Endodermal cell (in vitro differentiated cells): ENCODE results near the gene RASL10A. TPM values are rescaled to one million over a fixed set of nuclear protein-coding genes. Genes with fewer than 3 reads are reported as not detected.
A peak's percentile ranks its signal among the peaks of the same experiment; 100 is the strongest.

ENCODE experiments used
- DNase-seq: peaks from one replicate; pipeline ENCODE4 v3.0.0-alpha.2; 2017
- H3K27ac ChIP-seq: 2 replicates; pipeline ENCODE4 v1.5.1; 2013; ENCODE audit warnings: mild to moderate bottlenecking, low read depth, low read length, moderate library complexity
- H3K27me3 ChIP-seq: 2 replicates; pipeline ENCODE4 v1.6.1; 2013; ENCODE audit warnings: mild to moderate bottlenecking, low read length, moderate library complexity; ENCODE audit not compliant: insufficient read depth, control insufficient read depth, poor library complexity, severe bottlenecking
- H3K36me3 ChIP-seq: 2 replicates; pipeline ENCODE4 v1.7.0; 2013; ENCODE audit warnings: mild to moderate bottlenecking, low read length, moderate library complexity; ENCODE audit not compliant: control insufficient read depth, insufficient read depth
- H3K4me1 ChIP-seq: one replicate; pipeline ENCODE4 v1.7.0; 2013; ENCODE audit warnings: low read length; ENCODE audit not compliant: control insufficient read depth, insufficient read depth
- H3K4me3 ChIP-seq: 2 replicates; pipeline ENCODE4 v1.5.1; 2013; ENCODE audit warnings: mild to moderate bottlenecking, low read length, moderate library complexity
- H3K9ac ChIP-seq: 2 replicates; pipeline ENCODE4 v1.6.1; 2013; ENCODE audit warnings: mild to moderate bottlenecking, low read length, moderate library complexity; ENCODE audit not compliant: poor library complexity, severe bottlenecking; ENCODE audit errors: extremely low read depth
- H3K9me3 ChIP-seq: 2 replicates; pipeline ENCODE4 v1.6.1; 2013; ENCODE audit warnings: mild to moderate bottlenecking, low read length, moderate library complexity; ENCODE audit not compliant: control insufficient read depth
- H3K27ac Mint-ChIP-seq: 2 replicates; pipeline ENCODE4 v1.8.0; 2020; ENCODE audit warnings: mixed read lengths
- H3K27me3 Mint-ChIP-seq: 2 replicates; pipeline ENCODE4 v1.8.0; 2021; ENCODE audit warnings: mild to moderate bottlenecking, mixed read lengths; ENCODE audit not compliant: insufficient read depth
- H3K36me3 Mint-ChIP-seq: 2 replicates; pipeline ENCODE4 v1.8.0; 2020; ENCODE audit warnings: low read depth, mixed read lengths
- H3K4me1 Mint-ChIP-seq: 2 replicates; pipeline ENCODE4 v1.8.0; 2020; ENCODE audit warnings: mixed read lengths
- H3K4me3 Mint-ChIP-seq: 2 replicates; pipeline ENCODE4 v1.8.0; 2020; ENCODE audit warnings: mild to moderate bottlenecking, moderate library complexity, mixed read lengths
- H3K9me3 Mint-ChIP-seq: 2 replicates; pipeline ENCODE4 v1.8.0; 2020; ENCODE audit warnings: mild to moderate bottlenecking, mixed read lengths
- CTCF ChIP-seq: fragments of 200-600 bp; sonication (generic); conservative IDR thresholded peaks from 2 replicates; pipeline ENCODE4 v1.5.0; 2021; ENCODE audit warnings: antibody characterized with exemption, mild to moderate bottlenecking
- WGBS, 2 experiments: methylation state at CpG; one replicate each; pipeline versions ENCODE4 v1.1.5 to v1.1.7; 2013; ENCODE audit warnings: missing lambda C conversion rate in 2 of 2, mixed read lengths in 1 of 2; ENCODE audit not compliant: insufficient coverage in 1 of 2, insufficient read length in 1 of 2; 5-methylcytosine and 5-hydroxymethylcytosine counted together
- total RNA-seq, 2 donors: library from RNA; stranded (reverse); fragmentation: NEBNext Ultra II Directional in 1 of 2; extraction: Animal tissue kit (Norgen Biotek cat#: 25700) in 1 of 2; gene quantifications; 2 replicates in 1 of 2; 3 replicates in 1 of 2; pipeline ENCODE4 v1.2.1, GENCODE V29; 2021

RASL10A gene
- total RNA-seq, 2 donors from 2014 or later = 1.3 TPM

GRCh38 chr22:29310863-29311339 lies 4.6 kb downstream of the RASL10A start:
- no peak overlapping the region for H3K4me3 Mint-ChIP-seq
- Histone ChIP-seq H3K9ac (no peak overlapping the region), H3K4me3 (no peak overlapping the region), H3K27ac (peak overlapping the region; percentile 44), H3K27me3 (peaks cover 31% of the 10 kb centered on the region), H3K9me3 (no peaks in the 10 kb centered on the region), H3K36me3 (no peaks in the 10 kb centered on the region), H3K4me1 (peaks cover 8% of the 10 kb centered on the region)
- peaks cover 27% of the 10 kb centered on the region for H3K27me3 Mint-ChIP-seq
- WGBS, 2 experiments = 50 to 76% methylated on average over 6 to 16 of the region's 18 CpGs
- peak overlapping the region; percentile 55 for H3K27ac Mint-ChIP-seq
- H3K4me1 Mint-ChIP-seq = peaks cover 20% of the 10 kb centered on the region
- DNase-seq = peak; percentile 88
- peaks cover 11% of the 10 kb centered on the region for H3K36me3 Mint-ChIP-seq
- H3K9me3 Mint-ChIP-seq = peaks cover 10% of the 10 kb centered on the region
- TF ChIP-seq CTCF = no peak

GRCh38 chr22:29310065-29310862 lies 5.2 kb downstream of the RASL10A start:
- peak; percentile 59 for DNase-seq
- Histone ChIP-seq H3K36me3 (no peaks in the 10 kb centered on the region), H3K4me3 (no peak overlapping the region), H3K9ac (no peak overlapping the region), H3K9me3 (no peaks in the 10 kb centered on the region), H3K27me3 (peaks cover 27% of the 10 kb centered on the region), H3K27ac (peak overlapping the region; percentile 44), H3K4me1 (peaks cover 8% of the 10 kb centered on the region)
- Mint-ChIP-seq H3K9me3 (peaks cover 10% of the 10 kb centered on the region), H3K4me3 (no peak overlapping the region), H3K27ac (no peak overlapping the region), H3K27me3 (peaks cover 24% of the 10 kb centered on the region), H3K36me3 (peaks cover 11% of the 10 kb centered on the region), H3K4me1 (peaks cover 22% of the 10 kb centered on the region)
- WGBS, 2 experiments = 88 to 97% methylated on average over 14 to 25 of the region's 28 CpGs
- TF ChIP-seq CTCF = no peak

GRCh38 chr22:29309332-29310064 lies 6.0 kb downstream of the RASL10A start:
- peaks cover 24% of the 10 kb centered on the region for H3K4me1 Mint-ChIP-seq
- peak overlapping the region; percentile 33 for H3K4me3 Mint-ChIP-seq
- Histone ChIP-seq H3K27ac (no peak overlapping the region), H3K4me3 (no peak overlapping the region), H3K9ac (no peak overlapping the region), H3K4me1 (peaks cover 8% of the 10 kb centered on the region), H3K36me3 (no peaks in the 10 kb centered on the region), H3K9me3 (no peaks in the 10 kb centered on the region), H3K27me3 (peaks cover 19% of the 10 kb centered on the region)
- H3K9me3 Mint-ChIP-seq = peaks cover 10% of the 10 kb centered on the region
- H3K27ac Mint-ChIP-seq = peak overlapping the region; percentile 35
- no peak for TF ChIP-seq CTCF
- whole genome bisulfite sequencing, 2 experiments = 88 to 92% methylated on average over 11 to 21 of the region's 21 CpGs
- peaks cover 19% of the 10 kb centered on the region for H3K27me3 Mint-ChIP-seq
- peaks cover 11% of the 10 kb centered on the region for H3K36me3 Mint-ChIP-seq
- peak; percentile 48 for DNase-seq
